Motor neuron (in vitro differentiated cells): Measurements from ENCODE around the gene FZD7. TPM values are rescaled to one million over a fixed set of nuclear protein-coding genes. Genes with fewer than 3 reads are reported as not detected.

ENCODE experiments used
- ATAC-seq, 8 experiments: fragments of 200-7000 bp; cut with Tn5 transposase; replicated peaks in 6 of 8; 2 replicates each; pipeline ENCODE4 v1.8.0; 2021; ENCODE audit warnings: mild to moderate bottlenecking in 8 of 8, moderate library complexity in 8 of 8
- H3K27ac ChIP-seq, 2 donors: fragments of 250-450 bp; sonication (Bioruptor Pico); 2 replicates each; pipeline ENCODE4 v1.9.0; 2021; ENCODE audit warnings: antibody characterized with exemption in 2 of 2, mild to moderate bottlenecking in 2 of 2, moderate library complexity in 1 of 2
- H3K4me1 ChIP-seq, 2 donors: fragments of 250-450 bp; sonication (Bioruptor Pico); replicated peaks in 1 of 2; 2 replicates each; pipeline ENCODE4 v1.6.1; 2021; ENCODE audit warnings: antibody characterized with exemption in 2 of 2, mild to moderate bottlenecking in 2 of 2, moderate library complexity in 1 of 2
- H3K4me3 ChIP-seq, 5 donors: fragments of 250-450 bp; sonication (Bioruptor Pico); 2 replicates each; pipeline ENCODE4 v1.9.0; 2021; ENCODE audit warnings: antibody characterized with exemption in 5 of 5, mild to moderate bottlenecking in 5 of 5, moderate library complexity in 4 of 5
- WGBS, 10 experiments: fragments of 450-650 bp; shearing (Covaris generic); methylation state at CpG; one replicate each; pipeline ENCODE4 v1.0.0; 2022; 5-methylcytosine and 5-hydroxymethylcytosine counted together
- in situ Hi-C, 9 experiments: fragments of 400-800 bp; cut with MboI; loops; one replicate each; pipeline ENCODE4 v1.15.0; 2021; ENCODE audit warnings: low sequenced_read_pairs in 9 of 9, low pct_unique_long_range_greater_than_20kb in 2 of 9; ENCODE audit not compliant: unreplicated experiment in 9 of 9
- total RNA-seq, 8 experiments: library from RNA; unstranded; fragments of 300-600 nt; gene quantifications; 2 replicates each; pipeline versions ENCODE4 v1.2.3 to v1.2.4, GENCODE V29; 2022

FZD7 gene
- total RNA-seq, 8 experiments from 2014 or later = 1.6 to 105 (median 28.4) TPM

DNA sequence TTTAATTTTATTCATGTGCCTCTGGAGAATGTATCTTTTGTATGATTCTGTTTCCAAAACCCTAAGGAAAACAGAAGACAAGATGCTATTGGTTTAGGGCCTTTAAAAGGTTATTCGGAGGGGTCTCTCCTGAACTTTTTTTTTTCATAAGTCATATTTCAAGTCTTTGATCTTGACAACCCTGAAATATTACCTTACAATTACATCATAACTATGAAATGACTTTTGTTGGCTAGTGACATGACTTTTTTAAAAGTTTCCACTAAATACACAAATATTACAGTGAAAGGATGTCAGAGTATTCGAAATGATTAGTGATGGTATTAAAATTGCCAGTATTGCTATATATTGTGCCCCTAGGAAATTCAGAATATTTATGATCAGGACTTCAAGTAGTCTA, 31.8 kb upstream of the FZD7 start:
- peaks cover 5 to 17% of the 10 kb centered on the region in 2 donors for H3K4me1 ChIP-seq
- WGBS, 10 experiments = 29 to 100% (median 90%) methylated on average over 1 to 2 of the region's 2 CpGs; no CpG with 5 or more reads in 1 of the 10 experiments
- no peak for ATAC-seq
- in situ Hi-C loops = no loop called here
- no peak overlapping the region for H3K4me3 ChIP-seq
- H3K27ac ChIP-seq = no peak overlapping the region

DNA sequence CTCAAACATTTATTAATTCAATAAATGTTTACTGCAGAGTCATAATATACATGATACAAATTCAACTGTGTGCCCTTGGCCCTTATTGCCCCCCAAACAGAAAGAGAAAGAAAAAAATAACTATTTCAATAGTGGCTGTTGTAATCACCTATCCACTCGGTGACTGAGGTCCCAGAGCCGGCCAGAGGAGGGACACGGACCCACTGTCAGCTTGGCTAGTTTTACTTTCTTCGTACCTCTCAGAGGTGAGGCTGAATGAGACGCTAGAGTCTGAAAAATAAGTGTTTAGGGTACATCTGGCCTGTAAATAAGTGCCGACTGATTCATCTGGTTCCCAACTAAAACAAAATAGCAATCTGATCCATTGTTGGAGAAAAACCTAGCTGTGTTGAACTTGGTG, 31.3 kb upstream of the FZD7 start:
- no peak for ATAC-seq
- Histone ChIP-seq H3K4me1 (peaks cover 5 to 22% of the 10 kb centered on the region in 2 donors), H3K27ac (no peak overlapping the region), H3K4me3 (no peak overlapping the region)
- in situ Hi-C loops = no loop called here
- 70 to 100% (median 91%) methylated on average over 2 to 5 of the region's 6 CpGs; no CpG with 5 or more reads in 4 of the 10 experiments for WGBS, 10 experiments

GRCh38 chr2:202005272-202005887, 28.3 kb upstream of the FZD7 start:
- H3K4me3 ChIP-seq = no peak overlapping the region

DNA sequence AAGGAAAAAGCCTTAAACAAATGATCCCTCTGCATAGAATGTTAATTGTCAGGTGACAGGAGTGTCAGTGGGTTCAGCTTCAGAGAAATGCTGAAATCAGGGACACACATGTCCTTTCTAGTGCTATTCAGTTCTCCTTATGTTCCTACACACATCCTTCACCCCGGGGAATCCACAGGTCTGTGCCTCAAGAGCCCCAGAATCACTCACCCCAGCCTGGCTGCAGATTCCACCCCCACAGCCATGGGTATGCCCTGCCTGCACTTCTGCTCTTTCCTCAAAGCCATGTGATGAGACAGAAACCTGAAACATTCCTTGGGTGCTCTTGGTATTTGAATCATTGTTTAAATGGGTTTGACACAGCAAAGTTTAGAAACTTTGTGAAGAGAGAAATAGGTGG, 27.4 kb upstream of the FZD7 start:
- Histone ChIP-seq H3K27ac (no peak overlapping the region), H3K4me3 (no peak overlapping the region), H3K4me1 (peaks cover 14 to 27% of the 10 kb centered on the region in 2 donors)
- no peak for ATAC-seq
- WGBS, 10 experiments = 17 to 83% (median 80%) methylated on average over 1 of the region's 1 CpG; no CpG with 5 or more reads in 7 of the 10 experiments
- in situ Hi-C loops = no loop called here

More at GRCh38 chr2:202005272-202005887, 28.3 kb upstream of the FZD7 start:
- 33 to 100% (median 84%) methylated on average over 1 to 2 of the region's 3 CpGs for WGBS, 10 experiments
- no peak for ATAC-seq
- in situ Hi-C loops = no loop called here
- Histone ChIP-seq H3K4me1 (peaks cover 14 to 27% of the 10 kb centered on the region in 2 donors), H3K27ac (no peak overlapping the region)

DNA sequence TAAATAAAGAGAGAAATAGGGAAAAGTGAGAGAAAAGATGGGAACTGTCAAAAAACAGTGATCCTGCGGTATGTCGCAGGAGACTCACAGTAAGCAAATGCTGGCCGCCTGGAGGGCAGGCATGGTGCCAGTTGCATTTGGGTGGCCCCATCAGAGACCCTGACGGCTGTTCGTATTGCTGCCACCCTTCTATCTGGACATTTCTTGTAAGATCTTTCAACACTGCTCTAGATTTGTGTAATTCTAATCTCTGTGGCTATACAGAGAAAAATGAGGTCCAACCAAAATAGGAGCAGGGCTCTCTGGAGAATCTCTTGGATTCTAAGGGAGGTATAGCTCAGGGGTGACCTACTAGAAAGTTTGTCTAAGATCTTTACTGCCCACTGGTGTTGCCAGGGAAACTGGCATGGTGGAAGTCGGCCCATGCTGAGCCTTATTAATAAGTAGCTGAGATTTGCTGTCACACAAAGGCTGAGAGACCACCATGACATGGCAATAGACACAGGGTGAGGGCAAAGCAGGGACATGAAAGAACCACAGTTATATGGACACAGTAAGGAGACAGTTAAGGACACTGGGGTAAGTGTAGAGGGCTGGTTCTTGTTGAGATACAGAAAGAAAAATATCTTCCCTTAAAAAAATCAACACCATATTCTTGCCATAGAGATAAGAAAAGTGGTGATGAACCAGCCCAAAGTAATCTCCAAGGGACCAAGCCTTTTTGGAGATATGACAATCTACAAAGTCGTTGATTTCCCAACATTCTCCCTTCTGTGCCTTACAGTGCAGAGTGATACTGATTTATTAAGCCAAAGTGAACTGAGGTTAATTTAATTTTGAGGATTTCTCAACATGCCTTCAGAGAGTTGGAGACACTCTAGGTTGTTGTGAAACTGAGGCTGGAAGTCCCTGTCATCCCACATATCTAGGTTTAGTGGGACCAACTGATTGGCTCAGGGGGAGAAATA, 26.4 kb upstream of the FZD7 start:
- WGBS, 10 experiments = 53 to 100% (median 80%) methylated on average over 1 to 7 of the region's 7 CpGs
- H3K4me1 ChIP-seq = peaks cover 14 to 27% of the 10 kb centered on the region in 2 donors
- no peak overlapping the region for H3K4me3 ChIP-seq
- ATAC-seq = peak in 3 of 8 experiments; percentile 12 to 22 (median 13)
- in situ Hi-C loops = no loop called here
- no peak overlapping the region for H3K27ac ChIP-seq

- H3K4me1 ChIP-seq = peaks cover 14 to 27% of the 10 kb centered on the region in 2 donors
- in situ Hi-C loops = no loop called here
- no peak for ATAC-seq
- H3K27ac ChIP-seq = no peak overlapping the region
- H3K4me3 ChIP-seq = no peak overlapping the region
- WGBS, 10 experiments = 80 to 100% (median 100%) methylated on average over 1 to 2 of the region's 2 CpGs; no CpG with 5 or more reads in 3 of the 10 experiments
Measured at GRCh38 chr2:202007983-202008354, 25.7 kb upstream of the FZD7 start.

GRCh38 chr2:202009019-202009481, 24.6 kb upstream of the FZD7 start:
- Histone ChIP-seq H3K4me3 (no peak overlapping the region), H3K27ac (peak overlapping the region; percentile 8 to 37)
- 7 to 80% (median 63%) methylated on average over 1 to 5 of the region's 5 CpGs; no CpG with 5 or more reads in 1 of the 10 experiments for WGBS, 10 experiments

GRCh38 chr2:202009581-202009980, 24.1 kb upstream of the FZD7 start:
- WGBS, 10 experiments = 50 to 100% (median 92%) methylated on average over 1 to 7 of the region's 7 CpGs; no CpG with 5 or more reads in 1 of the 10 experiments
- ATAC-seq = no peak
- Histone ChIP-seq H3K4me1 (peaks cover 21 to 31% of the 10 kb centered on the region in 2 donors), H3K4me3 (no peak overlapping the region), H3K27ac (no peak overlapping the region)
- in situ Hi-C loops = no loop called here

More at GRCh38 chr2:202009019-202009481, 24.6 kb upstream of the FZD7 start:
- peak in 6 of 8 experiments; percentile 51 to 97 (median 86) for ATAC-seq
- H3K4me1 ChIP-seq = peaks cover 16 to 27% of the 10 kb centered on the region in 2 donors
- in situ Hi-C loops = no loop called here

GRCh38 chr2:202014318-202014717, 19.3 kb upstream of the FZD7 start:
- Histone ChIP-seq H3K27ac (peak overlapping the region; percentile 50 to 72), H3K4me3 (no peak overlapping the region), H3K4me1 (peaks cover 20 to 26% of the 10 kb centered on the region in 2 donors)
- ATAC-seq = peak in 5 of 8 experiments; percentile 86 to 91 (median 88)
- in situ Hi-C loops = no loop called here
- 20 to 56% (median 38%) methylated on average over 2 to 6 of the region's 6 CpGs; no CpG with 5 or more reads in 2 of the 10 experiments for WGBS, 10 experiments

- Histone ChIP-seq H3K4me3 (peak overlapping the region in 1 of 5 donors; percentile 3), H3K27ac (peak overlapping the region; percentile 50 to 72), H3K4me1 (peaks cover 15 to 22% of the 10 kb centered on the region in 2 donors)
- in situ Hi-C loops = no loop called here
- ATAC-seq = peak in 5 of 8 experiments; percentile 78 to 88 (median 84)
- WGBS, 10 experiments = 34 to 100% (median 100%) methylated on average over 1 to 5 of the region's 9 CpGs; no CpG with 5 or more reads in 5 of the 10 experiments
Measured at GRCh38 chr2:202014759-202015211, 18.9 kb upstream of the FZD7 start.

DNA sequence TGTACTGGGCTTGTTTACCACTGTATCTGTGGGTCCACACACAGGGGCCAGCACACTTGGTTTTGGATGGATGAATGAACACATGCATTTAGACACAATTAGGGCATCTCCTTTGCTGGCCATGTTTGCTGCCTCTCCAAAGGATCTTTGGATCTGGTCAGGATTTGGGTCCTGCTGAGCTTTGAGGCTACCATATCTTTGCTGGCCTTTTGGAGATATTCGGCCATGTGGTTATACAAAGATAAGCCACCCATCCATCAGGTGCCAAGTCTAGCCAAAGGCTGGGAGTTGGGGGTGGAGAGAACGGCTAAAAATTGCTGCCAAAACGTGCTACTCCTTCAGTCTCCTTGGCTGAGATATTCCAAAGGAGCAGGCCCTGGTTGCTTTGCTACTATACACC, 18.2 kb upstream of the FZD7 start:
- Histone ChIP-seq H3K4me3 (no peak overlapping the region), H3K27ac (peak overlapping the region; percentile 50 to 72), H3K4me1 (peaks cover 13 to 22% of the 10 kb centered on the region in 2 donors)
- in situ Hi-C loops = no loop called here
- ATAC-seq = no peak
- WGBS, 10 experiments = 64 to 100% (median 83%) methylated on average over 1 to 3 of the region's 3 CpGs; no CpG with 5 or more reads in 3 of the 10 experiments

DNA sequence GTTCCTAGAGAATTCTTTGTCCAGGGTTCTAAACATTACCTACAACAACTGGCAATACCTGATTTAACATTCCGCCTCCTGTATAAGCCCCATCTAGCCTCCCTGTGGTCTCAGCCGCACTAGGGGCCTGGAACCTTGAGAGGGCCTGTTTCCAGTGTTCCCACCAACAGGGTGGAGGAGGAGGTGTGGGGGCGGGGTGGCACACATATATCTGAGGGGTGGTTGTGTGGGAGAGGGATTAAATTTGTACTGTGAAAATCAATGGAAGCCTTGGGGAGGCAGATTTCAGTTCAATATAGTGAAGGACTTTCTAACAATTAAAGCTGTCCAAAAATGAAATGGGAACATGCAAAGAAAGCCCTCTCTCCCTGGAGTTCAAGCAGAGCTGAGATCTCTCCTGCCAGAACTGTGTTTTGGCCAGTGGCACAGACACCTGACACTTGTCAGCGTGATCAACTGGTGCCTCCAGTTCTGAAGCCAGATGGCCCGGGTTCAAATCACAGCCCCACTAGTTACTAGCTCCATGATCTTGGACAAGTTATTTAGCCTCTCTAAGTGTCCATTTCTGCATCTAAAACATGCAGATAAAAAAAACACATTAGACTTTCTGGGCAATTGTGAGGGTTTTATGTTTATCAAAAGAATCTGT, 17.0 kb upstream of the FZD7 start:
- in situ Hi-C loops = no loop called here
- 30 to 100% (median 100%) methylated on average over 1 to 3 of the region's 5 CpGs; no CpG with 5 or more reads in 3 of the 10 experiments for WGBS, 10 experiments
- ATAC-seq = no peak
- Histone ChIP-seq H3K4me3 (no peak overlapping the region), H3K4me1 (peaks cover 13 to 22% of the 10 kb centered on the region in 2 donors), H3K27ac (no peak overlapping the region)
